Chondrocyte (in vitro differentiated cells): Measurements from ENCODE around the gene SFMBT2. TPM values are rescaled to one million over a fixed set of nuclear protein-coding genes. Genes with fewer than 3 reads are reported as not detected.

ENCODE experiments used
- DNase-seq: peaks from one replicate; pipeline ENCODE4 v3.0.0; 2021; ENCODE audit warnings: mixed read lengths, low spot score
- H3K27ac Mint-ChIP-seq: one replicate; pipeline ENCODE4 v1.8.0; 2021; ENCODE audit warnings: mild to moderate bottlenecking, moderate library complexity, mixed read lengths; ENCODE audit not compliant: unreplicated experiment
- H3K27me3 Mint-ChIP-seq: 2 replicates; pipeline ENCODE4 v1.8.0; 2021; ENCODE audit warnings: low read depth, mixed read lengths
- H3K36me3 Mint-ChIP-seq: 2 replicates; pipeline ENCODE4 v1.8.0; 2021; ENCODE audit warnings: low read depth, mixed read lengths
- H3K4me1 Mint-ChIP-seq: 2 replicates; pipeline ENCODE4 v1.8.0; 2021; ENCODE audit warnings: low read depth, mild to moderate bottlenecking, mixed read lengths
- H3K4me3 Mint-ChIP-seq: one replicate; pipeline ENCODE4 v1.8.0; 2021; ENCODE audit warnings: mild to moderate bottlenecking, moderate library complexity, mixed read lengths; ENCODE audit not compliant: unreplicated experiment
- H3K9me3 Mint-ChIP-seq: 2 replicates; pipeline ENCODE4 v1.8.0; 2021; ENCODE audit warnings: low read depth, mixed read lengths
- CTCF ChIP-seq: fragments of 200-600 bp; sonication (generic); IDR thresholded peaks from 2 replicates; pipeline ENCODE4 v1.5.0; 2021; ENCODE audit warnings: antibody characterized with exemption, mild to moderate bottlenecking, moderate library complexity
- total RNA-seq: library from RNA; stranded (reverse); gene quantifications from 3 replicates; pipeline ENCODE4 v1.2.1, GENCODE V29; 2021

SFMBT2 gene
- total RNA-seq, 1 donor from 2014 or later: 1.9 TPM

- Mint-ChIP-seq H3K4me3 (no peak overlapping the region), H3K27ac (no peak overlapping the region), H3K9me3 (no peaks in the 10 kb centered on the region), H3K4me1 (no peaks in the 10 kb centered on the region), H3K27me3 (peaks cover 8% of the 10 kb centered on the region), H3K36me3 (no peaks in the 10 kb centered on the region)
- no peak for TF ChIP-seq CTCF
- DNase-seq: no peak
Observed at GRCh38 chr10:7151538-7151937, 259.3 kb downstream of the SFMBT2 start.

GRCh38 chr10:7150349-7150748, 260.5 kb downstream of the SFMBT2 start:
- H3K4me3 Mint-ChIP-seq: no peak overlapping the region
- H3K27me3 Mint-ChIP-seq: peaks cover 8% of the 10 kb centered on the region
- no peak overlapping the region for H3K27ac Mint-ChIP-seq
- H3K9me3 Mint-ChIP-seq: no peaks in the 10 kb centered on the region
- no peak for TF ChIP-seq CTCF
- DNase-seq: no peak
- H3K4me1 Mint-ChIP-seq: no peaks in the 10 kb centered on the region
- H3K36me3 Mint-ChIP-seq: no peaks in the 10 kb centered on the region

- Mint-ChIP-seq H3K27me3 (peaks cover 12% of the 10 kb centered on the region), H3K36me3 (no peaks in the 10 kb centered on the region)
Observed at GRCh38 chr10:7146189-7146588, 264.6 kb downstream of the SFMBT2 start.

GRCh38 chr10:7136016-7136415, 274.8 kb downstream of the SFMBT2 start:
- DNase-seq: no peak
- H3K4me1 Mint-ChIP-seq: no peaks in the 10 kb centered on the region
- H3K36me3 Mint-ChIP-seq: no peaks in the 10 kb centered on the region
- H3K27me3 Mint-ChIP-seq: peaks cover 17% of the 10 kb centered on the region
- no peak overlapping the region for H3K4me3 Mint-ChIP-seq
- H3K27ac Mint-ChIP-seq: no peak overlapping the region
- no peak for TF ChIP-seq CTCF
- peaks cover 2% of the 10 kb centered on the region for H3K9me3 Mint-ChIP-seq

More at GRCh38 chr10:7146189-7146588, 264.6 kb downstream of the SFMBT2 start:
- no peaks in the 10 kb centered on the region for H3K4me1 Mint-ChIP-seq
- H3K9me3 Mint-ChIP-seq: no peaks in the 10 kb centered on the region
- no peak overlapping the region for H3K27ac Mint-ChIP-seq
- no peak for TF ChIP-seq CTCF
- DNase-seq: no peak
- H3K4me3 Mint-ChIP-seq: no peak overlapping the region

- Mint-ChIP-seq H3K4me1 (no peaks in the 10 kb centered on the region), H3K4me3 (no peak overlapping the region), H3K27ac (no peak overlapping the region), H3K9me3 (peaks cover 2% of the 10 kb centered on the region), H3K36me3 (no peaks in the 10 kb centered on the region), H3K27me3 (peaks cover 17% of the 10 kb centered on the region)
- DNase-seq: no peak
- TF ChIP-seq CTCF: no peak
Observed at GRCh38 chr10:7135188-7135587, 275.6 kb downstream of the SFMBT2 start.
